Naive thymus-derived CD8-positive, alpha-beta T cell (primary cell): ENCODE data around the gene MTFR1L. TPM values are rescaled to one million over a fixed set of nuclear protein-coding genes. Genes with fewer than 3 reads are reported as not detected.

Source experiments
- ATAC-seq, 2 donors: fragments of 150-1000 bp; cut with Tn5 transposase in 1 of 2; sonication (Bioruptor Pico), chemical (Tn5 transposase) in 1 of 2; 1 replicate in 1 of 2; 2 replicates in 1 of 2; pipeline ENCODE4 v1.10.0; 2021; ENCODE audit warnings: mild to moderate bottlenecking in 2 of 2, moderate library complexity in 2 of 2
- POLR2A ChIA-PET: fragments of 350-600 bp; sonication (Branson Sonifier 250); formaldehyde crosslinking; loops from one replicate; lab custom pipeline; 2021; ENCODE audit warnings: antibody characterized with exemption; lab: Charles Lee
- DNase-seq, 10 donors: peaks; one replicate each; pipeline versions ENCODE4 v3.0.0 to v3.0.0-alpha.2; 2020 to 2022
- H3K27ac Mint-ChIP-seq, 10 donors: one replicate each; pipeline ENCODE4 v1.8.0; 2020 to 2022; ENCODE audit warnings: mild to moderate bottlenecking in 10 of 10, mixed read lengths in 10 of 10, moderate library complexity in 4 of 10, inconsistent platforms in 1 of 10
- H3K27me3 Mint-ChIP-seq, 5 donors: one replicate each; pipeline ENCODE4 v1.8.0; 2021 to 2022; ENCODE audit warnings: mixed read lengths in 5 of 5
- H3K36me3 Mint-ChIP-seq, 3 donors: one replicate each; pipeline ENCODE4 v1.8.0; 2020 to 2022; ENCODE audit warnings: mixed read lengths in 3 of 3, mild to moderate bottlenecking in 2 of 3, inconsistent platforms in 1 of 3
- H3K4me1 Mint-ChIP-seq, 4 donors: one replicate each; pipeline ENCODE4 v1.8.0; 2021 to 2022; ENCODE audit warnings: mixed read lengths in 4 of 4
- H3K4me3 Mint-ChIP-seq, 10 donors: one replicate each; pipeline ENCODE4 v1.8.0; 2020 to 2022; ENCODE audit warnings: mild to moderate bottlenecking in 10 of 10, mixed read lengths in 10 of 10, moderate library complexity in 6 of 10, inconsistent platforms in 1 of 10
- H3K9me3 Mint-ChIP-seq, 9 donors: one replicate each; pipeline ENCODE4 v1.8.0; 2020 to 2022; ENCODE audit warnings: mixed read lengths in 9 of 9, mild to moderate bottlenecking in 3 of 9, inconsistent platforms in 1 of 9, moderate library complexity in 1 of 9
- polyA plus RNA-seq, 3 donors: library from polyadenylated mRNA; unstranded; fragments of 300-500 nt; fragmentation: Illumina TruSeq; gene quantifications; one replicate each; pipeline ENCODE4 v1.2.3, GENCODE V29; 2021
- total RNA-seq, 8 experiments: library from RNA in 2 of 8; stranded (reverse) in 2 of 8; gene quantifications; one replicate each; pipeline ENCODE4 v1.2.3 and lab custom pipeline; 2021 to 2026

MTFR1L gene
- total and polyA plus RNA-seq, 5 experiments from 2014 or later: 34.3 to 56.4 (median 42.6) TPM

GRCh38 chr1:25809929-25810328 is 9.8 kb upstream of the MTFR1L start:
- Mint-ChIP-seq H3K4me3 (no peak overlapping the region), H3K27ac (peak overlapping the region in 2 of 10 donors; percentile 59 to 79), H3K27me3 (no peaks in the 10 kb centered on the region), H3K4me1 (peaks cover 0 to 22% (median 16%) of the 10 kb centered on the region in 4 donors), H3K36me3 (peaks cover 0 to 32% (median 14%) of the 10 kb centered on the region in 3 donors), H3K9me3 (no peaks in the 10 kb centered on the region)
- DNase-seq (no peak), ATAC-seq (no peak)
- POLR2A ChIA-PET: interaction anchor here (0.8 to 4.3 kb wide), 8 partner anchors 9 to 577 kb away, joined by 3 to 22 read pairs (median 4); partner anchors contain the start of genes MTFR1L, SELENON and SYF2

- Mint-ChIP-seq H3K27ac (peak overlapping the region in 6 of 10 donors; percentile 9 to 79 (median 43)), H3K4me3 (no peak overlapping the region), H3K4me1 (peaks cover 0 to 19% (median 13%) of the 10 kb centered on the region in 4 donors), H3K9me3 (no peaks in the 10 kb centered on the region), H3K36me3 (peaks cover 0 to 31% (median 10%) of the 10 kb centered on the region in 3 donors), H3K27me3 (no peaks in the 10 kb centered on the region)
- ATAC-seq: peak; percentile 91 to 94
- POLR2A ChIA-PET: interaction anchor here (0.6 to 4.3 kb wide), 14 partner anchors 10 to 578 kb away, joined by 3 to 22 read pairs (median 3); partner anchors contain the start of genes MTFR1L, SELENON and SYF2
- DNase-seq: peak; percentile 66 to 89 (median 81)
These were observed 9.1 kb upstream of the MTFR1L start for GRCh38 chr1:25810341-25811299.

- ATAC-seq (no peak), DNase-seq (no peak)
- peak overlapping the region in 1 of 10 donors; percentile 79 for H3K27ac Mint-ChIP-seq
- H3K4me3 Mint-ChIP-seq: no peak overlapping the region
- peaks cover 0 to 22% (median 7%) of the 10 kb centered on the region in 3 donors for H3K36me3 Mint-ChIP-seq
- no peaks in the 10 kb centered on the region for H3K9me3 Mint-ChIP-seq
- no peaks in the 10 kb centered on the region for H3K27me3 Mint-ChIP-seq
- peaks cover 0 to 11% (median 8%) of the 10 kb centered on the region in 4 donors for H3K4me1 Mint-ChIP-seq
- POLR2A ChIA-PET: interaction anchor here (0.5 to 4.3 kb wide), 11 partner anchors 9 to 456 kb away, joined by 3 to 22 read pairs (median 3); partner anchors contain the start of gene MTFR1L
These were observed 8.2 kb upstream of the MTFR1L start for GRCh38 chr1:25811384-25812082.

GRCh38 chr1:25813071-25813733 is 6.6 kb upstream of the MTFR1L start:
- peak overlapping the region in 2 of 10 donors; percentile 66 to 76 for H3K27ac Mint-ChIP-seq
- DNase-seq (no peak), ATAC-seq (no peak)
- peaks cover 0 to 15% (median 5%) of the 10 kb centered on the region in 3 donors for H3K36me3 Mint-ChIP-seq
- H3K27me3 Mint-ChIP-seq: no peaks in the 10 kb centered on the region
- H3K4me1 Mint-ChIP-seq: peaks cover 2 to 15% (median 10%) of the 10 kb centered on the region in 4 donors
- H3K4me3 Mint-ChIP-seq: no peak overlapping the region
- POLR2A ChIA-PET: interaction anchor here (0.7 to 4.3 kb wide), 3 partner anchors 204 to 312 kb away, joined by 3 to 22 read pairs (median 4); no protein-coding TSS in a partner anchor
- no peaks in the 10 kb centered on the region for H3K9me3 Mint-ChIP-seq

GRCh38 chr1:25813734-25814471 is 5.9 kb upstream of the MTFR1L start:
- ATAC-seq (no peak), DNase-seq (no peak)
- Mint-ChIP-seq H3K27ac (peak overlapping the region in 1 of 10 donors; percentile 76), H3K9me3 (no peaks in the 10 kb centered on the region), H3K27me3 (no peaks in the 10 kb centered on the region), H3K4me1 (peaks cover 8 to 22% (median 15%) of the 10 kb centered on the region in 4 donors), H3K4me3 (no peak overlapping the region), H3K36me3 (peaks cover 0 to 11% (median 5%) of the 10 kb centered on the region in 3 donors)
- POLR2A ChIA-PET: interaction anchor here (0.6 to 1.4 kb wide), 2 partner anchors 10 to 216 kb away, joined by 3 read pairs; no protein-coding TSS in a partner anchor

- H3K4me3 Mint-ChIP-seq: no peak overlapping the region
- peak overlapping the region in 5 of 10 donors; percentile 12 to 87 (median 66) for H3K27ac Mint-ChIP-seq
- peaks cover 0 to 7% (median 5%) of the 10 kb centered on the region in 3 donors for H3K36me3 Mint-ChIP-seq
- no peaks in the 10 kb centered on the region for H3K27me3 Mint-ChIP-seq
- peaks cover 13 to 29% (median 20%) of the 10 kb centered on the region in 4 donors for H3K4me1 Mint-ChIP-seq
- POLR2A ChIA-PET: interaction anchor here (0.6 to 1.4 kb wide), 2 partner anchors 11 to 217 kb away, joined by 3 read pairs; no protein-coding TSS in a partner anchor
- no peak for DNase-seq
- ATAC-seq: no peak
- H3K9me3 Mint-ChIP-seq: no peaks in the 10 kb centered on the region
These were observed 5.1 kb upstream of the MTFR1L start for GRCh38 chr1:25814549-25815087.

- DNase-seq: no peak
- peak overlapping the region in 6 of 10 donors; percentile 12 to 87 (median 60) for H3K27ac Mint-ChIP-seq
- H3K4me1 Mint-ChIP-seq: peaks cover 13 to 28% (median 19%) of the 10 kb centered on the region in 4 donors
- peak overlapping the region in 1 of 10 donors; percentile 24 for H3K4me3 Mint-ChIP-seq
- H3K9me3 Mint-ChIP-seq: no peaks in the 10 kb centered on the region
- H3K27me3 Mint-ChIP-seq: no peaks in the 10 kb centered on the region
- POLR2A ChIA-PET: interaction anchor here (0.6 to 1.6 kb wide), 4 partner anchors 42 to 268 kb away, joined by 3 read pairs; no protein-coding TSS in a partner anchor
- H3K36me3 Mint-ChIP-seq: peaks cover 0 to 7% (median 5%) of the 10 kb centered on the region in 3 donors
- ATAC-seq: no peak
These were observed 4.3 kb upstream of the MTFR1L start for GRCh38 chr1:25815208-25816111.

- peaks cover 15 to 28% (median 23%) of the 10 kb centered on the region in 4 donors for H3K4me1 Mint-ChIP-seq
- peak overlapping the region in 2 of 10 donors; percentile 27 to 53 for H3K27ac Mint-ChIP-seq
- H3K27me3 Mint-ChIP-seq: no peaks in the 10 kb centered on the region
- no peak for DNase-seq
- POLR2A ChIA-PET: interaction anchor here (0.6 to 1.6 kb wide), 3 partner anchors 41 to 268 kb away, joined by 3 read pairs; no protein-coding TSS in a partner anchor
- no peak overlapping the region for H3K4me3 Mint-ChIP-seq
- ATAC-seq: no peak
- no peaks in the 10 kb centered on the region for H3K9me3 Mint-ChIP-seq
- peaks cover 0 to 7% (median 5%) of the 10 kb centered on the region in 3 donors for H3K36me3 Mint-ChIP-seq
These were observed 3.5 kb upstream of the MTFR1L start for GRCh38 chr1:25816112-25816718.

GRCh38 chr1:25817840-25818501 is 1.8 kb upstream of the MTFR1L start:
- POLR2A ChIA-PET: interaction anchor here (1.1 kb wide), 1 partner anchor 55 kb away, joined by 3 read pairs; no protein-coding TSS in a partner anchor
- no peaks in the 10 kb centered on the region for H3K27me3 Mint-ChIP-seq
- ATAC-seq (no peak), DNase-seq (no peak)
- H3K4me1 Mint-ChIP-seq: peaks cover 22 to 41% (median 36%) of the 10 kb centered on the region in 4 donors
- H3K4me3 Mint-ChIP-seq: peak overlapping the region; percentile 59 to 99 (median 94)
- H3K9me3 Mint-ChIP-seq: no peaks in the 10 kb centered on the region
- peak overlapping the region; percentile 67 to 99 (median 93) for H3K27ac Mint-ChIP-seq
- peaks cover 0 to 7% (median 5%) of the 10 kb centered on the region in 3 donors for H3K36me3 Mint-ChIP-seq
